Fibroblast of skin of scalp (primary cell): ENCODE results near the gene THSD7B.

Experiments
- DNase-seq: peaks from one replicate; pipeline ENCODE4 v3.0.0-alpha.2; 2013

Gene THSD7B

GRCh38 chr2:137202318-137202717 is 437.0 kb downstream of the THSD7B start:
- no peak for DNase-seq

DNA sequence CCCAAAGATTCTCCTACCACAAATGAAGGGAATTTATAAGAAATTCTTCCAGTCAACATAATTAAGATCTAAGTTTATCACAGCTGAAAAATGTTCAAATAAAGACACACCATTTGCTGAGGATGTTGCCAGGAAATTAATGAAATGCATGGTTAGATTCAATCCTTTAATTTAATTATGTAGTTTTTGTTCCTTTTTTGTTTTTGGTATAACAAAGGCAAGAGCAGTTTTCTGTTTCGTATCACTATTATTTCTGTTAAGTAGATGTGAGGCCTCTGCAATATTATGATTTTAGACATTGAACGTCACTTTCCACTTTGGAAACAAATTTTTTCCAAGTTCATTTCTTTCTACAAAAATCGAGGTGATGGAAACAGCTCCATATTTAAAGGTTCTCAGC is 440.0 kb downstream of the THSD7B start:
- no peak for DNase-seq

DNA sequence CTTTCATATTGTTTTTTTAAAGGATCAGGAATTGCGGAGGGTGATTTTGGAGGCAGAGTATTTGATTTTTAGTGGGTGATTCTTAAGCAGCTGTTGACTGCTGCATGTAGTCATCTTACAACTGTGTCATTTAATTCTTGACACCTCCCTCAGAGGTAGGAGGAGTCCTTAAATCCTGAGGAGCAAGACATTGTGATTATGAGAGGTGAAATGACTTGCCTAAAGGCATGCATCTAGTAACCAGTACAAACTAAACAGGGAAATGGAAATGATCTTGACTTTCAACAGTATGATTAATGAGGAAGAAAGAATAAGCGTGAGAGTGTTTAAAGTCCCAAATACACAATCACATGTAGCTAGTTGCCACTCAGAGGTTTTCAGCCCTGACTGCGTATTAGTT is 440.7 kb downstream of the THSD7B start:
- no peak for DNase-seq

DNA sequence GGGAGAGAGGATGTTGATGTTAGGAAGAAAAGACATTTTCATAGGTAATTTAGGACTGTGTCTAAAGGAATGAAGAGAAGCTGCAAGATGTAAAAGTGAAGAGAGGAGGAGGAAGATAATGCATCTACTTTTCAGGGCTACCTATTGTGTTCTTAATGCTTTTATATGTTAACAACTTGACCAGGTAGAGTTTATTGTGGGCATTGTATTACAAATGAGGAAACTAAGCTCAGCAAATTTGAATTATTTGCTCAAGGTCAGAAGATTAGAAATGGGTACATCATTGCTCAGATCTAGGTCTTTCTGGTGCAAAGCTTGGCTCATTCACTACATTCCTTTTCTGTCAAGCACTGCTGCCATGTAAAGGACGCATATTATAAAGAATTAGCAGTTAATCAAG is 441.7 kb downstream of the THSD7B start:
- DNase-seq: no peak

DNA sequence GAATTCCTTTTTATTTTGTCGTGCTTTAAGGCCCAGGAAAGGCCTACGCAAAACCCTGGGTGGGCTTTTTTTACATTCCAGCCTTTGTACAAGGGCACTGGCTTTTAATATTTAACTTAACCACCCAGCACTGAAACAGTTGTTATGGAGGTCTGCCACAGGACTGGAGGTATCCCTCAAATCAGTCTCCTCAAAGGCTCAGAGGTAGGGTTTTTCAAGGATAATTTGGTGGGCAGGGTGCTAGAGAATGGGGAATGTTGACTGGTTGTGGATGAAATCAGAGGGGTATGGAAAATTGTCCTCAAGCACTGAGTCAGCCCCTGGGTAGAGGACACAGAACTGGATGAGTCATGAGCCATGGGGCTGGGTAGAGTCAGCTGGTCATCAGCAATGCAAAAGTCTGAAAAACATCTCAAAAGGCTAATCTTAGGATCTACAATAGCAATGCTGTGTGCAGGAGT is 443.1 kb downstream of the THSD7B start:
- peak; percentile 42 for DNase-seq

GRCh38 chr2:137210039-137210438 is 444.7 kb downstream of the THSD7B start:
- DNase-seq: no peak

DNA sequence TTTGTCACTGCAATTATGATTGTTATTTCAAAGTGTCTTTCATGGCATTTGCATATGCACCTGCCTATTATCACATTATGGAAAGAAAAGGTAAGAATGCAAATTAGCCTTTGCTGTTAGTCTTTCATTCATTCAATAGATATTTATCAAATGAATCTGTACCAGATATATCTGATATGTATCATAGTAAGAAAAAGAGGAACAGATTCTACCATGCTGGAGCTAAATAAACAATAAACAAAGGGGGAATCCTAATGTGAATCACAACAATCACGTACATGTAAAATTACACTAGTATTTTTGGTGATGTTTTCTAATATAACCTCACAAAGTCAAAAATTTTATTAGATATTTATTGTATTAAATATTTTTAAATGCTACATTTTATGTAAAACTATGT is 446.4 kb downstream of the THSD7B start:
- DNase-seq: no peak

DNA sequence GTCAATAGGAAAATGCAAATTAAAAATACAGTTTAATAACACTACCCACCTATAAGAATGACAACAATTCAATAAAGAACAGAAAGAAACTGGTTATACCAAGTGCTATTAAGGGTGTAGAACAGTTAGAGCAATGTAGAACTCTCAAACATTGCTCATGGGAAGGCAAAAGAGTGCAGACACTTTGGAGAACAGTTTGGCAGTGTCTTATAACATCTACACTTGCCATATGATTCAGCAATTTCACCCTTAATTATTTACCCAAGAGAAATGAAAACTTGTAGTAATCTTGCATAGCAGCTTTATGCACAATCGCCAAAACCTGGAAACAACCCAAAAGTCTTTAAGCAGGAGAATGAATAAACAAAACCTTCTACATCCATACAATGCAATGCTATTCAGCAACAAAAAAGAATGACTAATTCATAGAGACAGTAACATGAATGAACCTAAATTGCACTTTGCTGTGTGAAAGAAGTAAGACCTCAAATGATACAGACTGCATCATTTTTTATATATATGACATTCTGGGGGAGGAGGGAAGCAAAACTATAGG is 455.2 kb downstream of the THSD7B start:
- peak; percentile 83 for DNase-seq

GRCh38 chr2:137221797-137222492 is 456.6 kb downstream of the THSD7B start:
- DNase-seq: no peak

DNA sequence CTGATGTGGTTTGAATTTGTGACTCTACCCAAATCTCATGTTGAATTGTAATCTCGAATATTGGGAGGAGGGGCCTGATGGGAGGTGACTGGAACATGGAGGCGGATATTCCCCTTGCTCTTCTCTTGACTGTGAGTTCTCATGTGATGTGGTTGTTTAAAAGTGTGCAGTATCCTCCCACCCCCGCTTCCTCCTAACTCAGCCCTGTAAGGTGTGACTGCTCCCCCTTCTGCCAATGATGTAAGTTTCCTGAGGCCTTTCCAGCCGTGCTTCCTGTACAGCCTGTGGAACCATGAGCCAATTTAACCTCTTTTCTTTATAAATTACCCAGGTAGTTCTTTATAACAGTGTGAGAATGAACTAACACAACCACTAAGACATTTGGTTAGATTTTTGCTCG is 458.4 kb downstream of the THSD7B start:
- DNase-seq: peak; percentile 37

- DNase-seq: peak; percentile 72
Observed at GRCh38 chr2:137228566-137228965, 463.2 kb downstream of the THSD7B start.

- no peak for DNase-seq
Observed at GRCh38 chr2:137229834-137230233, 464.5 kb downstream of the THSD7B start.

- DNase-seq: no peak
Observed at GRCh38 chr2:137231628-137232027, 466.3 kb downstream of the THSD7B start.

DNA sequence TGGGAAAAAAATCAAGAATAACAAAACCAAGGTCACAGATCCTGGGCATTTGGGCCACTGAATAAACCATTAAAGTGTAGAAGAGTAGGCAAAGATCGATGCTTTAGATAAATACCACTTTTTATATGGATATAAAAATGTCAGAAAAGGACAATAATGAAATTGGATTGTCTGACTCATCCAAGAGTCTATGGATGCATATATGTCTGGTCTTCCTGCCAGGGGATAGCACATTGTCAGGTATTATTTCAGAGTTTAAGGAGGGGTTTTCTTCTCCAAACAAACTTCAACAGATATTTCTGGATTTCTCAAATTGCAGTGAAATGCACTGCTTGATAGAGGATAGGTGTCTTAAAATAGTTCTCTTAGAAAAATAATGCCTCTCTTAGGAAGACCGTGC is 466.7 kb downstream of the THSD7B start:
- no peak for DNase-seq

DNA sequence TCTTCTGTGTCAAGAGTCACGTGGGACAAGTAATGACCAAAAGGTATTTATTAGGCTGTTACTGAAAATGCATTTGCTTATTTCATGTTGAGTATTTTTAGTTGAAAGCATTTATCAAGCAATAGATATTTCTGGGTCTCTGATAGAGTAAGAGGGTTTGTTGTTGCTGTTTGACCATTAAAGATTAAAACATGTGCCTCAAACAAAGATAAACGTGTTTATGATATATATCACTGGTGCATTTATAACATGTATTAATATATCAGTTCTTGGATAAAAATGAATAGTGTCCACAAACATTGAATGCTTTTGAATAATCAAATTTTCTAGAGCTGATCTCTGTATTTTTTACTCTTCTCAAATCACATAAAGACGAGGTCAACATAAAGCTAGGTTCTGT is 467.7 kb downstream of the THSD7B start:
- DNase-seq: no peak

GRCh38 chr2:137237055-137237454 is 471.7 kb downstream of the THSD7B start:
- DNase-seq: peak; percentile 93

- no peak for DNase-seq
Observed at GRCh38 chr2:137238065-137238464, 472.7 kb downstream of the THSD7B start.

GRCh38 chr2:137249463-137250130 is 484.3 kb downstream of the THSD7B start:
- DNase-seq: no peak

GRCh38 chr2:137250401-137250800 is 485.1 kb downstream of the THSD7B start:
- DNase-seq: no peak

GRCh38 chr2:137251045-137251444 is 485.7 kb downstream of the THSD7B start:
- no peak for DNase-seq

DNA sequence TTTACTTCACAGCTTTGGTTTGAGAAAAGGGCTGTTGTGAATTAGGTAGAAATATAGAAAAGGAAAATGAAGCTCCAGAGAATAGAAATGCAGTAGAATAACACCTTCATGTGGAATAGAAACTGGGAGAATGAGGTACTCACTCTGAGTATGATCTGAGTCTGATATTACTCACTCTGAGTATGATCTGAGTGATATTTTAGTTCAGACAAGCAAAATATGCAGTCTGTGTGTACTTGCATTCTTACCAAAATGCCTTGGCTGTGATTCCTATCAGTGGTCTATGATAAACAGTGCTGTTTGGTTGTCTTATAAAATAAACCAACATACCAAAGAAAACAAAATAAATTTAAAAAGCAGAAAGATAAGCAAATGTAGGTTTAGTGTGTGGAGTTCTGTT is 487.6 kb downstream of the THSD7B start:
- DNase-seq: peak; percentile 60

DNA sequence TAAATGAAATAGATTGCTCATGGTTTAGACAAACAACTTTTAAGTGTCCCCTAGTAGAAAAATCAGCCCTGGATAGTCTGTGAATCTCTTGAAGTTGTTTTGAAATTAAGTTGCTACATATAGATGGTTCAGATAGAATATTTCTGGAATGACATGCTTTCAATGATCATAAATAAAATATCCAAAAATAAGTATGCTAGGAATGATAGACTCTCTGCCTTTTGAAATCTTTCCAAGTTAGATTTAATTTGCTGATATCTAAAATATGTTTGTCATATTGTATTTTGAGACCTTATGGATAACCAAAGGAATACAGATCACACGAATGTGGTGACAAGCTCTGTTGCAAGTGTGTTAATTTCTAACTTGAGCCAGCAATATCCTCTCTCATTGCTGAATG is 488.7 kb downstream of the THSD7B start:
- peak; percentile 74 for DNase-seq

DNA sequence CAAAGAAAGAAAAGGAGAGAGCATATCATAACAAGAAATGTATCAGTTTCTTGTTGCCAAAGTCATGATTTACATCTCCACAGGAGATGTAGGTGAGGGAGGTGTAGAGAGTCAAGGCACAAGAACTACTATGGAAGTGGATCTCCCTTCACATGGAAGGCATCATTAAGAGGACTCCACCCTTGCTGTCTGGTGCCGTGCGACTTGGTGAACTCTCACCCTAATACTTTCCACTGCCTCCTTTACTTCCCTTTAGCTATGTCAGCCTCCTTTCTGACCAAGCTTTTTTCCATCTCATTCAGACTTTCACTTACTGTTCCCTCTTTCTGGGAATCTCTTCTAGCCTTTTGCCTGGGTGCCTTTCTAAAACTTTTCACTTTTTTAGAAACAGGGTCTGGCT is 490.0 kb downstream of the THSD7B start:
- DNase-seq: no peak

DNA sequence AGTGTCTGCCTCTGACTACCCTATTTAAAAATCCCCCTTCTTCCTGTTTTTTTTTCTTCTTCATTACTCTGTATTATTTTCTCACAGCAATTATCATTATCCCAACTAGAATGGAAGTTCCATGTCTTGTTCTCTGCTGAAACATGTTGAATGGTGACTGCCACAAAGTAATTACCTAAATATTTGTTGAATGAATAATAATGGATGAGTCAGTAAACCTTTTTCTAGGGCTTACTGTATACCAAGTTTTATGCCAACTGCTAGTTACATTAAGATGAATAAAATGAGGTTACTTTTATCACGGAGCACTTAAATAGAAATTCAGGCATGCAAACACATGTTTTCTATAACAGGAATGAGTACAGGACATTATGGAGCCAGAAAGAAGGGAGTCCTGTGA is 490.6 kb downstream of the THSD7B start:
- DNase-seq: peak; percentile 61
